Mesothelial cell of epicardium (in vitro differentiated cells): ENCODE measurements around the gene ABCC4. TPM values are rescaled to one million over a fixed set of nuclear protein-coding genes. Genes with fewer than 3 reads are reported as not detected.

ENCODE experiments used
- DNase-seq, 2 experiments: peaks; one replicate each; pipeline ENCODE4 v3.0.0; 2021; ENCODE audit warnings: low spot score in 2 of 2; ENCODE audit not compliant: unreplicated experiment in 2 of 2
- H3K27ac Mint-ChIP-seq: 2 replicates; pipeline ENCODE4 v1.8.0; 2021; ENCODE audit warnings: mixed read lengths
- H3K27me3 Mint-ChIP-seq: 2 replicates; pipeline ENCODE4 v1.8.0; 2021; ENCODE audit warnings: low read depth, mixed read lengths
- H3K36me3 Mint-ChIP-seq: 2 replicates; pipeline ENCODE4 v1.8.0; 2021; ENCODE audit warnings: mixed read lengths
- H3K4me1 Mint-ChIP-seq: 2 replicates; pipeline ENCODE4 v1.8.0; 2021; ENCODE audit warnings: mixed read lengths
- H3K4me3 Mint-ChIP-seq: 2 replicates; pipeline ENCODE4 v1.8.0; 2021; ENCODE audit warnings: mild to moderate bottlenecking, moderate library complexity, mixed read lengths
- H3K9me3 Mint-ChIP-seq: 2 replicates; pipeline ENCODE4 v1.8.0; 2021; ENCODE audit warnings: mixed read lengths
- CTCF ChIP-seq: fragments of 200-600 bp; sonication (generic); IDR thresholded peaks from one replicate; pipeline ENCODE4 v1.5.0; 2021; ENCODE audit warnings: antibody characterized with exemption; ENCODE audit not compliant: unreplicated experiment
- total RNA-seq: library from RNA; stranded (reverse); gene quantifications from 3 replicates; pipeline ENCODE4 v1.2.1, GENCODE V29; 2021

Gene ABCC4
- total RNA-seq, 1 donor from 2014 or later: 7.7 TPM

GRCh38 chr13:95235199-95235756 is 66.0 kb downstream of the ABCC4 start:
- H3K27ac Mint-ChIP-seq: no peak overlapping the region

GRCh38 chr13:95234242-95234641 is 67.0 kb downstream of the ABCC4 start:
- DNase-seq: no peak
- Mint-ChIP-seq H3K27ac (no peak overlapping the region), H3K4me3 (no peak overlapping the region), H3K27me3 (no peaks in the 10 kb centered on the region), H3K36me3 (no peaks in the 10 kb centered on the region), H3K9me3 (no peaks in the 10 kb centered on the region), H3K4me1 (peaks cover 4% of the 10 kb centered on the region)
- no peak for TF ChIP-seq CTCF

More at GRCh38 chr13:95235199-95235756, 66.0 kb downstream of the ABCC4 start:
- no peaks in the 10 kb centered on the region for H3K9me3 Mint-ChIP-seq
- no peak for DNase-seq
- H3K4me1 Mint-ChIP-seq: peaks cover 4% of the 10 kb centered on the region
- no peaks in the 10 kb centered on the region for H3K36me3 Mint-ChIP-seq
- no peak for TF ChIP-seq CTCF
- no peaks in the 10 kb centered on the region for H3K27me3 Mint-ChIP-seq
- H3K4me3 Mint-ChIP-seq: no peak overlapping the region

- no peak for DNase-seq
- Mint-ChIP-seq H3K27me3 (no peaks in the 10 kb centered on the region), H3K4me1 (peaks cover 4% of the 10 kb centered on the region), H3K36me3 (no peaks in the 10 kb centered on the region), H3K4me3 (no peak overlapping the region), H3K27ac (no peak overlapping the region), H3K9me3 (no peaks in the 10 kb centered on the region)
- no peak for TF ChIP-seq CTCF
Observed at GRCh38 chr13:95233026-95233635, 68.1 kb downstream of the ABCC4 start.

- no peak overlapping the region for H3K27ac Mint-ChIP-seq
- H3K27me3 Mint-ChIP-seq: no peaks in the 10 kb centered on the region
- H3K9me3 Mint-ChIP-seq: no peaks in the 10 kb centered on the region
- no peaks in the 10 kb centered on the region for H3K36me3 Mint-ChIP-seq
- H3K4me3 Mint-ChIP-seq: no peak overlapping the region
- no peak for DNase-seq
- H3K4me1 Mint-ChIP-seq: peaks cover 14% of the 10 kb centered on the region
- no peak for TF ChIP-seq CTCF
Observed at GRCh38 chr13:95231393-95231792, 69.9 kb downstream of the ABCC4 start.

GRCh38 chr13:95229855-95230254 is 71.4 kb downstream of the ABCC4 start:
- Mint-ChIP-seq H3K9me3 (no peaks in the 10 kb centered on the region), H3K36me3 (no peaks in the 10 kb centered on the region), H3K27me3 (no peaks in the 10 kb centered on the region), H3K27ac (no peak overlapping the region), H3K4me1 (peaks cover 16% of the 10 kb centered on the region), H3K4me3 (no peak overlapping the region)
- TF ChIP-seq CTCF: no peak
- no peak for DNase-seq
